ENCODE results near the gene KLHL20. TPM values are rescaled to one million over a fixed set of nuclear protein-coding genes. Genes with fewer than 3 reads are reported as not detected.
"Not testable (repeated sequence)": the region's sequence is repeated elsewhere in the genome, so short reads cannot be mapped to it uniquely, and the experiment has no call there.

KLHL20 gene
- polyA plus RNA-seq, 1 donor from 2014 or later = 33.2 TPM

DNA sequence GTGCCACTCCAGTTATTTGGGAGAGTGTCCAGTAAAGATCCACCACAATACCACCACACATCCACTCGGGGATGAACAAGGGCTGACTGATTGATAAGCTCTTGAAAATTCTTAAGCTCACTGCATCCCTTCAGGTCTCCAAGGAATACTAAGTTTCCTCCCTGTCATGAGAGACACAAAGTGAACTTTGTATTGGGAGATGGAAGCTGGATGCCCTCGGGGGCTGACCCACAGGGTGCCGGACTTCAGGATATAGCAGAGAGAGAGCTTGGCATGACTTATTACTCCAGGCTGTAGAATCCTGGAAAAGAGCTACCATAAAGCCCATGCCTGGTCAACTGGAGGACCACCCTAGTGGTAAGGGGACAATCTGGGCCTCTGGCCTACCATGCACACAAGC, 29.7 kb upstream of the KLHL20 start:
- not testable (repeated sequence) for H3K4me3 ChIP-seq (ENCODE audit: low read length); H3K4me2 ChIP-seq (ENCODE audit: low read length); H3K27ac ChIP-seq (ENCODE audit: low read length); H3K9me2 ChIP-seq (ENCODE audit: insufficient read depth, low read length); H3K27me3 ChIP-seq (ENCODE audit: insufficient read depth, low read depth, low read length); H3K9me3 ChIP-seq (ENCODE audit: low read length); H4K20me1 ChIP-seq (ENCODE audit: insufficient read depth); H3K9ac ChIP-seq (ENCODE audit: low read length); H3K79me2 ChIP-seq (replicated peaks; ENCODE audit: insufficient read depth, low read length); H2AFZ ChIP-seq (ENCODE audit: low read depth, low read length); H3F3A ChIP-seq (ENCODE audit: insufficient read depth, low read length, poor library complexity, severe bottlenecking); H3K36me3 ChIP-seq (ENCODE audit: insufficient read depth, low read length)

GRCh38 chr1:173688300-173688699, 26.5 kb upstream of the KLHL20 start:
- Histone ChIP-seq H3K4me2 (ENCODE audit: low read length) (no peak overlapping the region), H3K36me3 (ENCODE audit: insufficient read depth, low read length) (no peaks in the 10 kb centered on the region), H3K9me3 (ENCODE audit: low read length) (no peaks in the 10 kb centered on the region), H3K9ac (ENCODE audit: low read length) (no peak overlapping the region), H3K27ac (ENCODE audit: low read length) (no peak overlapping the region), H3F3A (ENCODE audit: insufficient read depth, low read length, poor library complexity, severe bottlenecking) (no peaks in the 10 kb centered on the region), H3K27me3 (ENCODE audit: insufficient read depth, low read depth, low read length) (no peaks in the 10 kb centered on the region), H3K9me2 (ENCODE audit: insufficient read depth, low read length) (no peaks in the 10 kb centered on the region), H3K79me2 (replicated peaks; ENCODE audit: insufficient read depth, low read length) (no peaks in the 10 kb centered on the region), H4K20me1 (ENCODE audit: insufficient read depth) (no peaks in the 10 kb centered on the region), H3K4me3 (ENCODE audit: low read length) (no peak overlapping the region), H2AFZ (ENCODE audit: low read depth, low read length) (peak overlapping the region; percentile 8)
- no peak for TF ChIP-seq POLR2AphosphoS5 (IDR thresholded peaks at IDR 0.05)
- no peak for TF ChIP-seq EZH2 (IDR thresholded peaks at IDR 0.05; ENCODE audit: borderline replicate concordance, insufficient read depth, low read length, poor library complexity, severe bottlenecking)
- TF ChIP-seq CTCF (IDR thresholded peaks at IDR 0.05; ENCODE audit: poor library complexity, severe bottlenecking) = no peak
- TF ChIP-seq TAF1 (IDR thresholded peaks at IDR 0.05; ENCODE audit: low read depth) = no peak
- TF ChIP-seq, protein P1, sequence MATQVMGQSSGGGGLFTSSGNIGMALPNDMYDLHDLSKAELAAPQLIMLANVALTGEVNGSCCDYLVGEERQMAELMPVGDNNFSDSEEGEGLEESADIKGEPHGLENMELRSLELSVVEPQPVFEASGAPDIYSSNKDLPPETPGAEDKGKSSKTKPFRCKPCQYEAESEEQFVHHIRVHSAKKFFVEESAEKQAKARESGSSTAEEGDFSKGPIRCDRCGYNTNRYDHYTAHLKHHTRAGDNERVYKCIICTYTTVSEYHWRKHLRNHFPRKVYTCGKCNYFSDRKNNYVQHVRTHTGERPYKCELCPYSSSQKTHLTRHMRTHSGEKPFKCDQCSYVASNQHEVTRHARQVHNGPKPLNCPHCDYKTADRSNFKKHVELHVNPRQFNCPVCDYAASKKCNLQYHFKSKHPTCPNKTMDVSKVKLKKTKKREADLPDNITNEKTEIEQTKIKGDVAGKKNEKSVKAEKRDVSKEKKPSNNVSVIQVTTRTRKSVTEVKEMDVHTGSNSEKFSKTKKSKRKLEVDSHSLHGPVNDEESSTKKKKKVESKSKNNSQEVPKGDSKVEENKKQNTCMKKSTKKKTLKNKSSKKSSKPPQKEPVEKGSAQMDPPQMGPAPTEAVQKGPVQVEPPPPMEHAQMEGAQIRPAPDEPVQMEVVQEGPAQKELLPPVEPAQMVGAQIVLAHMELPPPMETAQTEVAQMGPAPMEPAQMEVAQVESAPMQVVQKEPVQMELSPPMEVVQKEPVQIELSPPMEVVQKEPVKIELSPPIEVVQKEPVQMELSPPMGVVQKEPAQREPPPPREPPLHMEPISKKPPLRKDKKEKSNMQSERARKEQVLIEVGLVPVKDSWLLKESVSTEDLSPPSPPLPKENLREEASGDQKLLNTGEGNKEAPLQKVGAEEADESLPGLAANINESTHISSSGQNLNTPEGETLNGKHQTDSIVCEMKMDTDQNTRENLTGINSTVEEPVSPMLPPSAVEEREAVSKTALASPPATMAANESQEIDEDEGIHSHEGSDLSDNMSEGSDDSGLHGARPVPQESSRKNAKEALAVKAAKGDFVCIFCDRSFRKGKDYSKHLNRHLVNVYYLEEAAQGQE (IDR thresholded peaks at IDR 0.05; ENCODE audit: borderline replicate concordance) = no peak
- no peak for TF ChIP-seq EP300 (conservative IDR thresholded peaks at IDR 0.05; ENCODE audit: poor library complexity, severe bottlenecking)
- no peak for TF ChIP-seq RAD21 (conservative IDR thresholded peaks at IDR 0.05)
- TF ChIP-seq MXI1 (conservative IDR thresholded peaks at IDR 0.05; ENCODE audit: poor library complexity, severe bottlenecking) = no peak
- no peak for TF ChIP-seq SMC3 (conservative IDR thresholded peaks at IDR 0.05; ENCODE audit: poor library complexity)

- no peak overlapping the region for H2AFZ ChIP-seq (ENCODE audit: low read depth, low read length)
- H4K20me1 ChIP-seq (ENCODE audit: insufficient read depth) = no peaks in the 10 kb centered on the region
- TF ChIP-seq SMC3 (conservative IDR thresholded peaks at IDR 0.05; ENCODE audit: poor library complexity) = no peak
- TF ChIP-seq RAD21 (conservative IDR thresholded peaks at IDR 0.05) = no peak
- TF ChIP-seq EZH2 (IDR thresholded peaks at IDR 0.05; ENCODE audit: borderline replicate concordance, insufficient read depth, low read length, poor library complexity, severe bottlenecking) = no peak
- H3K27me3 ChIP-seq (ENCODE audit: insufficient read depth, low read depth, low read length) = no peaks in the 10 kb centered on the region
- H3K79me2 ChIP-seq (replicated peaks; ENCODE audit: insufficient read depth, low read length) = no peaks in the 10 kb centered on the region
- H3K9me3 ChIP-seq (ENCODE audit: low read length) = no peaks in the 10 kb centered on the region
- no peak overlapping the region for H3K4me2 ChIP-seq (ENCODE audit: low read length)
- H3F3A ChIP-seq (ENCODE audit: insufficient read depth, low read length, poor library complexity, severe bottlenecking) = no peaks in the 10 kb centered on the region
- no peaks in the 10 kb centered on the region for H3K36me3 ChIP-seq (ENCODE audit: insufficient read depth, low read length)
- no peak overlapping the region for H3K4me3 ChIP-seq (ENCODE audit: low read length)
- H3K9ac ChIP-seq (ENCODE audit: low read length) = no peak overlapping the region
- no peaks in the 10 kb centered on the region for H3K9me2 ChIP-seq (ENCODE audit: insufficient read depth, low read length)
- no peak overlapping the region for H3K27ac ChIP-seq (ENCODE audit: low read length)
These were observed 21.5 kb upstream of the KLHL20 start for GRCh38 chr1:173693238-173693637.

GRCh38 chr1:173701299-173701698, 13.5 kb upstream of the KLHL20 start:
- not testable (repeated sequence) for H3K79me2 ChIP-seq (replicated peaks; ENCODE audit: insufficient read depth, low read length); H3K27me3 ChIP-seq (ENCODE audit: insufficient read depth, low read depth, low read length); H3K4me3 ChIP-seq (ENCODE audit: low read length); H2AFZ ChIP-seq (ENCODE audit: low read depth, low read length); H4K20me1 ChIP-seq (ENCODE audit: insufficient read depth); H3K9ac ChIP-seq (ENCODE audit: low read length); H3K9me2 ChIP-seq (ENCODE audit: insufficient read depth, low read length); H3F3A ChIP-seq (ENCODE audit: insufficient read depth, low read length, poor library complexity, severe bottlenecking); H3K27ac ChIP-seq (ENCODE audit: low read length); H3K4me2 ChIP-seq (ENCODE audit: low read length); H3K9me3 ChIP-seq (ENCODE audit: low read length); H3K36me3 ChIP-seq (ENCODE audit: insufficient read depth, low read length)

Data from neural cell (in vitro differentiated cells).